ENCODE measurements around the gene MIER2.

DNA sequence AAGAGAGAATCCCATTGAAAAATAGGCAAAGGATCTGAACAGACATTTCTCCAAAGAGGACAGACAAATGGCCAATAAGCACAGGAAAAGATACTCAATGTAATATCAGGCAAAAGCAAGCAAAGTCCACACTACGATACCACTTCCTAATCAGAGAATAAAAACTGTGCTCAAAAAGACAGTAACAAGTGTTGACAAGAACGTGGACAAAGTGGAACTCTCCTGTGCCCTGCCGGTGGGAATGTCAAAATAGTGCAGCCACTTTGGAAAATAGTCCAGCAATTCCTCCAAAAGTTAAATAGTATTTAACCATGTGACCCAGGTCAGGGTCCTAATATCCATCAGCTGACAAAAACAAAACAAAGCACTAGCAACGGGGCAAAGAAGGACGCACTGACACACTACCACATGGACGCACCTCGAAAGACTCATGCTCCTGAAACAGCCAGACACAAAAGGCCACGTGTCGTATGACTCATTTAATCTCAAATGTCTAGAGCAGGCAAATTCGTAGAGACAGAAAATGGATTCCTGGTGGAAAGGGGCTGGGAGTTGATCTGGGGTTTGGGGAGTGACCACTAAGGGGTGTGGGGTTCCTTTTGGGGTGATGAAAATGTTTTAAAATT is 5.2 kb downstream of the MIER2 start:
- no peak for TF ChIP-seq CTCF (IDR thresholded peaks at IDR 0.05; ENCODE audit: low read length)
- no peak for TF ChIP-seq EZH2 (IDR thresholded peaks at IDR 0.05; ENCODE audit: borderline replicate concordance, low read length)

All from OCI-LY1 (cell line).